OCI-LY7 (cell line): ENCODE measurements around the gene NAALADL2. TPM values are rescaled to one million over a fixed set of nuclear protein-coding genes. Genes with fewer than 3 reads are reported as not detected.

Source experiments
- BruUV-seq: library from RNA; stranded (reverse); fragments of 400-500 nt; replicated peaks from 2 replicates; lab custom pipeline; 2021; lab: Mats Ljungman, UMichigan
- CTCF ChIA-PET: fragments of 300-600 bp; sonication (Branson Sonifier 250); formaldehyde crosslinking; loops from one replicate; lab custom pipeline; 2022; ENCODE audit warnings: antibody characterized with exemption; ENCODE audit not compliant: unreplicated experiment; lab: Charles Lee
- POLR2A ChIA-PET: fragments of 300-600 bp; sonication (Branson Sonifier 250); formaldehyde crosslinking; loops from one replicate; lab custom pipeline; 2022; ENCODE audit warnings: antibody characterized with exemption; lab: Charles Lee
- DNase-seq: peaks from one replicate; pipeline ENCODE4 v3.0.0-alpha.2; 2015; ENCODE audit warnings: low spot score
- H2AFZ ChIP-seq: fragments of 200-600 bp; sonication (generic), shearing (Covaris generic); 2 replicates; pipeline ENCODE4 v1.6.1; 2014; ENCODE audit warnings: mild to moderate bottlenecking, antibody characterized with exemption, low read length, moderate library complexity
- H3K27ac ChIP-seq: fragments of 200-600 bp; sonication (generic); 2 replicates; pipeline ENCODE4 v1.5.1; 2014; ENCODE audit warnings: mixed run types, low read depth, mild to moderate bottlenecking, moderate library complexity, low read length, inconsistent platforms; ENCODE audit not compliant: poor library complexity, severe bottlenecking
- H3K36me3 ChIP-seq: fragments of 200-600 bp; sonication (generic); 2 replicates; pipeline ENCODE4 v1.6.1; 2014; ENCODE audit warnings: mild to moderate bottlenecking, antibody characterized with exemption, low read length, moderate library complexity, mixed read lengths; ENCODE audit not compliant: insufficient read depth
- H3K4me1 ChIP-seq: fragments of 200-600 bp; sonication (generic); 2 replicates; pipeline ENCODE4 v1.5.1; 2014; ENCODE audit warnings: mild to moderate bottlenecking, low read length; ENCODE audit not compliant: insufficient read depth, poor library complexity, severe bottlenecking
- H3K4me2 ChIP-seq: fragments of 200-600 bp; sonication (generic); 2 replicates; pipeline ENCODE4 v1.6.1; 2014; ENCODE audit warnings: mild to moderate bottlenecking, low read length
- H3K4me3 ChIP-seq: fragments of 200-600 bp; sonication (generic); 2 replicates; pipeline ENCODE4 v1.5.1; 2014; ENCODE audit warnings: mild to moderate bottlenecking, low read depth, low read length; ENCODE audit not compliant: poor library complexity, severe bottlenecking
- H3K79me2 ChIP-seq: fragments of 200-600 bp; sonication (generic); 2 replicates; pipeline ENCODE4 v1.6.1; 2016; ENCODE audit warnings: low read depth, mild to moderate bottlenecking, low read length, moderate library complexity, mixed read lengths; ENCODE audit not compliant: insufficient read depth
- H3K9me2 ChIP-seq: fragments of 200-600 bp; sonication (generic); 2 replicates; pipeline ENCODE4 v1.6.1; 2016; ENCODE audit warnings: mild to moderate bottlenecking, low read length, mixed read lengths; ENCODE audit not compliant: insufficient read depth
- H3K9me3 ChIP-seq: fragments of 200-600 bp; sonication (generic); 2 replicates; pipeline ENCODE4 v1.6.1; 2014; ENCODE audit warnings: mild to moderate bottlenecking, mixed run types, low read length, mixed read lengths
- H4K20me1 ChIP-seq: fragments of 200-600 bp; sonication (generic); 2 replicates; pipeline ENCODE4 v1.6.1; 2014; ENCODE audit warnings: mild to moderate bottlenecking, antibody characterized with exemption, low read length, moderate library complexity, mixed read lengths; ENCODE audit not compliant: insufficient read depth
- CTCF ChIP-seq: fragments of 200-600 bp; sonication (generic); conservative IDR thresholded peaks from 2 replicates; pipeline ENCODE4 v1.5.1; 2014; ENCODE audit warnings: mild to moderate bottlenecking, antibody characterized with exemption, low read length, moderate library complexity, mixed read lengths
- EZH2phosphoT487 ChIP-seq: fragments of 200-600 bp; sonication (generic); IDR thresholded peaks from 2 replicates; pipeline ENCODE4 v1.6.1; 2018; ENCODE audit warnings: low read depth, borderline replicate concordance, mild to moderate bottlenecking, mixed run types, antibody characterized with exemption, low read length, moderate library complexity, mixed read lengths
- intact Hi-C: fragments of 100-400 bp; cut with micrococcal nuclease; formaldehyde crosslinking; loops from one replicate; pipeline ENCODE4 v1.10.0; 2022; ENCODE audit not compliant: unreplicated experiment
- total RNA-seq, 2 experiments: library from RNA; depleted of rRNA in 1 of 2; stranded (reverse); fragments of >200 nt in 1 of 2; shearing (Covaris generic) in 1 of 2; gene quantifications; 2 replicates each; pipeline ENCODE4 v1.2.3, GENCODE V29; 2014 to 2022

The NAALADL2 gene
- total RNA-seq, 2 experiments from 2014 or later, result 0.25 to 0.70 TPM

- no TSS peak for BruUV-seq
- Histone ChIP-seq H3K9me2 (no peaks in the 10 kb centered on the region), H3K4me3 (no peak overlapping the region), H3K4me2 (no peak overlapping the region), H3K9me3 (no peaks in the 10 kb centered on the region), H4K20me1 (no peaks in the 10 kb centered on the region), H3K4me1 (no peaks in the 10 kb centered on the region), H3K27ac (no peak overlapping the region), H3K79me2 (no peaks in the 10 kb centered on the region), H2AFZ (no peak overlapping the region), H3K36me3 (no peaks in the 10 kb centered on the region)
- TF ChIP-seq EZH2phosphoT487, result no peak
- TF ChIP-seq CTCF, result no peak
- ChIA-PET CTCF (no interaction called here), POLR2A (no interaction called here)
- intact Hi-C loops, result no loop called here
- DNase-seq, result no peak
Observed at GRCh38 chr3:175383813-175384212, 524.7 kb downstream of the NAALADL2 start.

- Histone ChIP-seq H3K4me3 (no peak overlapping the region), H3K4me2 (no peak overlapping the region), H3K36me3 (no peaks in the 10 kb centered on the region), H3K79me2 (no peaks in the 10 kb centered on the region), H3K27ac (no peak overlapping the region), H3K9me2 (no peaks in the 10 kb centered on the region), H3K4me1 (no peaks in the 10 kb centered on the region), H4K20me1 (no peaks in the 10 kb centered on the region), H2AFZ (no peak overlapping the region), H3K9me3 (no peaks in the 10 kb centered on the region)
- POLR2A ChIA-PET, result no interaction called here
- no TSS peak for BruUV-seq
- TF ChIP-seq EZH2phosphoT487, result no peak
- no peak for TF ChIP-seq CTCF
- intact Hi-C loops, result no loop called here
- CTCF ChIA-PET, result no interaction called here
- DNase-seq, result no peak
Observed at GRCh38 chr3:175384569-175384968, 525.4 kb downstream of the NAALADL2 start.

- H3K9me2 ChIP-seq, result no peaks in the 10 kb centered on the region
- no peak for TF ChIP-seq CTCF
- TF ChIP-seq EZH2phosphoT487, result no peak
- intact Hi-C loops, result no loop called here
- no peaks in the 10 kb centered on the region for H4K20me1 ChIP-seq
- no peak for DNase-seq
- H3K4me1 ChIP-seq, result no peaks in the 10 kb centered on the region
- no peaks in the 10 kb centered on the region for H3K36me3 ChIP-seq
- H2AFZ ChIP-seq, result no peak overlapping the region
- H3K4me2 ChIP-seq, result no peak overlapping the region
- H3K27ac ChIP-seq, result no peak overlapping the region
- H3K4me3 ChIP-seq, result no peak overlapping the region
- POLR2A ChIA-PET, result interaction anchor here (0.7 kb wide), 1 partner anchor 335 kb away, joined by 3 read pairs; no protein-coding TSS in a partner anchor
- H3K9me3 ChIP-seq, result no peaks in the 10 kb centered on the region
- CTCF ChIA-PET, result no interaction called here
- no peaks in the 10 kb centered on the region for H3K79me2 ChIP-seq
- no TSS peak for BruUV-seq
Observed at GRCh38 chr3:175386630-175387029, 527.5 kb downstream of the NAALADL2 start.
